CD4-positive, alpha-beta T cell treated with Interleukin-1 beta for 1 hour (primary cell): ENCODE data around the gene UCP2.
A peak's percentile ranks its signal among the peaks of the same experiment; 100 is the strongest.
"Not testable (repeated sequence)": the region's sequence is repeated elsewhere in the genome, so short reads cannot be mapped to it uniquely, and the experiment has no call there.

ENCODE experiments used
- DNase-seq, 2 donors: peaks; one replicate each; pipeline ENCODE4 v3.0.0-alpha.2; 2020 to 2022

UCP2 gene

GRCh38 chr11:73991471-73992006 is 8.9 kb upstream of the UCP2 start:
- peak in 1 of 2 donors; percentile 39 for DNase-seq

GRCh38 chr11:73990730-73991129 is 8.1 kb upstream of the UCP2 start:
- no peak for DNase-seq

GRCh38 chr11:73989156-73989555 is 6.5 kb upstream of the UCP2 start:
- peak; percentile 19 to 22 for DNase-seq

- no peak for DNase-seq
Measured at GRCh38 chr11:73988227-73988626, 5.6 kb upstream of the UCP2 start.

DNA sequence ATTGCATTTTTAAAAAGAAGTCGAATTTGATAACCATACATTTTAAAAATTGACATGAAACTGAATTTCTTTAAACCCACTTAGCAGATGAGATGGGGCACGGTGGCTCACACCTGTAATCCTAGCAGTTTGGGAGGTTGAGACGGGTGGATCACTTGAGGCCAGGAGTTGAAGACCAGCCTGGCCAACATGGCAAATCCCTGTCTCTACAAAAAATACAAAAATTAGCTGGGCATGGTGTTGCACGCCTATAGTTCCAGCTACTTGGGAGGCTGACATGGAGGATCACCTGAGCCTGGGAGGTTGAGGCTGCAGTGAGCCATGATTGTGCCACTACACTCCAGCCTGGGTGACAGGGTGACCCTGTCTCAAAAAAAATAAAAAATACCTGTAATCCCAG is 3.0 kb upstream of the UCP2 start:
- not testable (repeated sequence) for DNase-seq

DNA sequence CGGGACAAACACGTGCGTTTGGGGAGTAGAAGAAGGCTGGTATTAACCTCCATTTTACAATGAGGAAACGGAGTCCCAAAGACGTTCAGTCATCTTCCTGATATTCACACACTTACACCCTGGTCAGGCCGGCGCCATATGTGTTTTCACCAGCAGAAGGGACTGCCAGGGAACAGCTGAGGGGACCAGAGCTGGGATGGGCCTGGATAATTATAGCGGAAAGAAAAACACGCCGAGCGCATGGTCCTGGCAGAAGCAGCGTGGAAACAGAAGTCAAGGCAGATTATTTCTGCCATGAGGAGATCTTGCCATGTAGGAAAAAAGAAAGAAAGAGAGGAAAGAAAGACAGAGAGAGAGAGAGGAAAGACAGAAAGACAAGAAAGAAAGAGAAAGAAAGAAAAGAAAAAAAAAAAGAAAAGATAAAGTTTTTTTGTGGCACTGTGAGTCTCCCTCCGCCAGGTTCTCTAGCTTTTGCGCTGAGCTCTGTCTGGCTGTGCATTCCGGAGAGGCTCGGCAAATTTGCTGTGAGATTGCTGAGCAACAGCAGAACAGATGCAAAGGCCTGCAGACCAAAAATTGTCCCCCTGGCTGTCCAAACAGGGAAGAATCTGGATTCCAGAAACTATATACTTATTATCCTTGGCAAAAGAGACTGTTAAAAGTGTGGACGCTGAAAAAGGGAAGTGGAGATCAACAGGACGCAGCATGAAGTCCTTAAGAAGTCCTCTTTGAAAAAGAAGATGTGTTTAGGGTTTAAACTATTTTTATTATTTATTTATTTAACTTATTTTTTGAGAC is 1.3 kb upstream of the UCP2 start:
- DNase-seq: peak; percentile 26 to 29

DNA sequence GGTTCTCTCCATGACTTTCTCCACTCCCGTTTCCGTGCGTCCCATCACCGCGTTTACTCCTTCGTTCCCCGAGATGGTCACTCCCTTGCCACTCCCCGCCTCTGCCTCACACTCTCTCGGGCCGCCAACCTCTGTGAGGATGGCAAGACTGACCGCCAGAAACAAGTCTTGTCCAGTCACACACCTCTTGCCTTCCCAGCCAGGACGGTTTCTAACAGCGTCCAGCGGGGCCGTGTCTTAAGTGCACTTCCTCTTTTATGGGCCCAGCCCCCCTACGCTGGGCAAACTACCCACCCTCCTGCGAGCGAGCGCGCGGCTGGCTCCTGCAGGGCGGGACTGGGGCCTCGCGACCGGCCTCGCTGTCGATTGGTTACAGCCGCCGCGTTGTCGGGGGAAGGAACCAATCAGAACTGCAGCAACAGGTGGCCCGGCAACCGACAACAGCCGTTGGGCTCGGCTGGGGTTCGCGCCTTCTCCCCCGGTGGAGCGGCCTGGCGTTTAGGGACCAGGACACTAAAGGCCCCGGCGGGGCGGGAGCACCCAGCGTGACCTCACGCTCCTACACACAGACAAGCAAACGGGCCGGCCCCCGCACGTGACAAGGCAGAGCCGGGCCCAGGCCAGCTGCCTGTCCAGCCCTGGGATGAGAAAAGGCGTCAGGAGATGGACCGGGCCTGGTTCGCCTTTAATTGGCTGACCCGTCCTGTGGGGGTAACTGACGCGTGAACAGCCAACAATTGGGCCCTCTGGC is 522 bp upstream of the UCP2 start:
- peak; percentile 96 to 97 for DNase-seq

DNA sequence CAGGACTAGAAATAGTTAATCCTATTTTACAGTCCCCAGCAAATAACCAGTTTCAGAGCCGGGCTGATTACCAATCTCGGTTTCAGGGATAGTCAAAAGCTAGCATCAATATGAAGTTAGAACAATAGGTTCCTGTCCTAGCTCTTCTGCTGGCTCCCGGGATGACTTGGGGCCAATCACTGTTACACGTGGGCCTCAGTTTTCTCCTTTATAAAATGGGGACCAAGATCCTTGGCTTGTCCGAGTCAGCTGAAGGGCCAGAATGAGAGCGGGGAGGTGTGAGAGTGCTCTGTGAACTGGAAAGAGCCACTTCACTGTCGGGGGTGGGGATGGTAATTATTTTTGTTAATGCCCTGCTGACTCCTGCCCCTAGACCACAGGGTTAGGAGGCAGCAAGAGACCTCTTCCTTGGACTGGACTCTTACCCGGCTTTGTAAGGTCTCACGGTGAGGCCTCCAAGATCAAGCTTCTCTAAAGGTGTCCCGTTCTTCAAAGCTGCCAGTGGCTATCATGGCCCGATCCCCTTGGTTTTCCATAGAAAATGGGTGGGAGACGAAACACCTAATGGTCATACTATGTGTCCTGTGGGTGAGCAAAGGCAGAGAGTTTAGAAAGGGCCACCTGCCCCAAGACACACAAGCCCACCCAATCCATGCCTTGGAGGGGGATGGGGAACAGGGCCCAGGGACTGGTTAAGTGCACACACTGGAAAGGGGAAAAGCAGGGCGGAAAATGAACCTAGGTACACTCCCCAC is 1.4 kb downstream of the UCP2 start:
- DNase-seq: peak in 1 of 2 donors; percentile 30

DNA sequence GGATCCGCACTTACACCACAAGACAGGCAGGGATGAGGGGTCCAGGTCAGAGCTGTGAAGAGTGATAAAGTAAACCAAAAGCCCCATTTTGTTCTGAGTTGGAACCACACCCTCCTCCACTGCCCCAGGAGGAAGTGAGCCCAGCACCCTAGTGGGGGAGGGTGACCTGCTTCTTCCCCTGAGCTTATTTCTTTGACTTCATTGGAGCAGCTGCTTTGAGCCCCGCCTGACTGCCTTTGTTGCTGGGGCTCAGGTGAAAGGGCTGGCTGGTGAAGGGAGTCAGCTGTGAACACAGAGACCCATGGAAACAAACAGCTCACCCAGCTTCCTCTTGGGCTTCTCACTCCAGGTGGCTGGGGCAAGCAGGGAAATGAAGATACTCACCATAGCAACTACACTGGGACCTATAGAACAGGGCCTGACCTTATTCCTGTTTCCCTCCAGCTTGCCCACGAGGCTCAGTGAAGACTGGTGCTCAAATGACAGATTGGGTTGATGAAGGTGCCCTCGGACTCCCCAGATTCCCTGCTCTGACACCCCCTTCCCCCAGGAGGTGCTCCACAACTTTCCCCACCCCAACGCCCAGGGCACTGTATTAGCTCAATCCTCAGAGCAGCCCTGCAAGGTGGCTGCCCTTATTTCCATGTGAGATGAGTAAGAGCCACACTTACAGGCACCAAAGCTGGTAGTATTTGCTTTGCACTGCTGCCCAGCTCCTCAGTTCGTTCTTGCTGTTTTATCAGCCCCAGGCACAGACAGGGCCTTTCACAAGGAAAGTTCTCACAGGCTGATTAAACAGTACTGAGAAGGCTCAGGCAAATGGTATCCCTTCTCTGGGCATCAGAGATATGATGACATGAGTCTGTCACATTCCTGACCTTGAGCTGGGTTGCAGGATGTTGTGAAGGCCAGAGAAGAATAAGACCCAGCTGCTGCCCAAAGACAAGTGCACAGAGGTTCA is 2.4 kb downstream of the UCP2 start:
- peak; percentile 91 to 92 for DNase-seq

GRCh38 chr11:73978576-73979086 is 4.0 kb downstream of the UCP2 start:
- DNase-seq: peak in 1 of 2 donors; percentile 16

- DNase-seq: no peak
Measured at GRCh38 chr11:73977856-73978519, 4.7 kb downstream of the UCP2 start.

GRCh38 chr11:73976451-73977151 is 6.0 kb downstream of the UCP2 start:
- DNase-seq: peak in 1 of 2 donors; percentile 16

DNA sequence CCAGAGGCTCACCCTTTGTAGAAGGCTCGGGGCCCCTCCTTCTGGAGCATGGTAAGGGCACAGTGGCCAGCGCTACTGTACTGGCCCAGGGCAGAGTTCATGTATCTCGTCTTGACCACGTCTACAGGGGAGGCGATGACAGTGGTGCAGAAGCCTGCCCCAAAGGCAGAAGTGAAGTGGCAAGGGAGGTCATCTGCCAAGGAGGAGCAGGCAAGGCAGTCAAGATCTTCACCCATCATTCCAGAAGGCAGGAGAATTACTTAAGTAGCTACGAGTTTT is 7.2 kb downstream of the UCP2 start:
- DNase-seq: no peak

DNA sequence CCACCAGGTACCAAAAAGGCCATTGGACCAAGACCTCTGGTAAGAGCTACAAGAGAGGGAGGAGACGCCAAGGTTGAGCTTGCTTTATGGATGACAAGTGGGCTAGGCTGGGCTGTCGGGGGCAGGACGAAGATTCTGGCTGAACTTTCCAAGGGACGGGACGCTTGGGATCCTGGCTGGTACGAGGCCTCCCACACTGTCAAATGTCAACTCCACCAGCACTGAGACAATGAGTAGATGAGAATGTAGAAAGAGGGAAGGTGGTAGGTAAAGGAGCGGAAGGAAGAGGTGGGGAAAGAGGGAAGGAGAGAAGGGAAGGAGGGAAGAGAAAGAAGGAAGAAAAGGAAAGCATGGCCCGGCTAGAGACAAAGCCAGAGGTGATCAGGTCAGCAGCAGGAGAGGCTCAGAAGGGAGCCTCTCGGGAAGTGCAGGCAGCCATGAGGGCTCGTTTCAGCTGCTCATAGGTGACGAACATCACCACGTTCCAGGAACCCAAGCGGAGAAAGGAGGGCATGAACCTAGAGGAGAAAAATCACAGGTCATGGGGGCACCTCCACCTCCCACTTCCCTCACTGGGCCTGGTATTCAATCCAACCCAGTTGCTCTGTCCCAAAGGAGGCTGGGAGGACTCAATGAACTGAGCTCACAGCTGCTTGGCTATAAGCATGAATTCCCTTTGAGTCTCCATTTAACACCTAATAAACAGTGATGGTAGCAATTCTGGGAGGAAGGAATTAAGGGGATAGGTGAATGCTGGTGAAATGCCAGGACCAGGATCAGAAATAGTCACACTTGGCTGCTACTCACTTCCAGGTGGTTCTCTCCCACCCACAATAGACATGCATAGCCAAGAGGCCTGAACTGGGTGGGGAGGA is 7.8 kb downstream of the UCP2 start:
- DNase-seq: no peak

DNA sequence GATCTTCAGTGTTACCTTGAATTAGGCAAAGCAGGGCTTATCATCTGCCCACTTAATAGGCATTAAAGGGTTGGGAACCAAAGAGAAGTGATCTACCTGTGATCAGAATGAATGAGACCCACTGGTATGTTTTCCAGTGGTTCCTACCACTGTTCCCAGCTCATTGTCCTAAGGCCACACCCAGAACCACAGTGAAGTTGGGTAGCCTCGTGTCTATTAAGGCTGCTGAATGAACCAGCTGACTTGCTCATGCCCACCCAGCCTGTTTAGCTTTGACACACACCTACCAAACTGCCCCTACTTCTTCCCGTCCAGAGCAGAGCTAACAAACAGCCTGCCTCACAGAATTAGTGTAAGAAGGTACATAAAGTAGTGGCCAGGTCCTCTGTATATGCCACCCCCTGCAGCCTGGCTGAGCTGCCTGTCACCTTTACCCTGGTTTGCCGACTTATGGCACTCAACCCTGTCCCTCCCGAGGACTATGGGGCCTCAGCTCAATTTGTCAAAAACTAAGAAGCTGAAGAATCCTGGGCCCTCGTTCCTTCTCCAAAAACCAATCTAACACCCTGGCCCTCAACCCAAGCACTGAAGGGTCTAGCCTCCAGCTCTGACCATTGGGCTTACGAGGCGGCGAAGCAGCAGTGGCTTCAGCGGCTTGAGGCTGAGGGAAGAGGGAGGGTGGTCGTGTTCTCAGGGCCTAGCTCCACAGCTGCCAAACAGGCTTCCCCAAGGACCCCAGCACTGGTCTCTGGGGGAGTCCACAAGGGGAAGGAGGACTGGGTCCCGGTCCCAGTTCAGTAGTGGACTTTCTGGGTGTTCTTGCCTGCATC is 9.8 kb downstream of the UCP2 start:
- DNase-seq: peak in 1 of 2 donors; percentile 23

DNA sequence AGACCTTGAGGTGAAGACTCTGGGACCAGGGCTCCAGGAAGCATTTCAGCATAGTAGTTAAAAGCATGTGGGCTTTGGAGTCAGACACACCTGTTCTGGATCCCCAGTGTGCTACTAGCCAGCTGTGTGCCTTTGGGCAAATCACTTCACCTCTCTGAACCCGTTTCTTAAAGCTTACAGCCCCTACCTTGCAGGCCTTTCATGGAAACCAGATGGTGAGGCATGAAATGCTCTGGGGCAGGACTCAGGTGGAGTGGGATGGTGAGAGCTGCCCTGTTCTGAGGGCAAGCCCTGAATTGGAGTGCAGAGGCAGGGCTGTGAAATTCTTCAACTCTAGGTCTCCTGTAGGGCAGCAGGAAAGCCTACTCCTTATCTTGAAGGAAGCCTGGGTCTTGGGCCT is 10.5 kb downstream of the UCP2 start:
- DNase-seq: peak in 1 of 2 donors; percentile 36

- DNase-seq: peak in 1 of 2 donors; percentile 41
Measured at GRCh38 chr11:73971175-73971719, 11.4 kb downstream of the UCP2 start.
